ENCODE measurements around the gene ANK3.

ANK3 gene

DNA sequence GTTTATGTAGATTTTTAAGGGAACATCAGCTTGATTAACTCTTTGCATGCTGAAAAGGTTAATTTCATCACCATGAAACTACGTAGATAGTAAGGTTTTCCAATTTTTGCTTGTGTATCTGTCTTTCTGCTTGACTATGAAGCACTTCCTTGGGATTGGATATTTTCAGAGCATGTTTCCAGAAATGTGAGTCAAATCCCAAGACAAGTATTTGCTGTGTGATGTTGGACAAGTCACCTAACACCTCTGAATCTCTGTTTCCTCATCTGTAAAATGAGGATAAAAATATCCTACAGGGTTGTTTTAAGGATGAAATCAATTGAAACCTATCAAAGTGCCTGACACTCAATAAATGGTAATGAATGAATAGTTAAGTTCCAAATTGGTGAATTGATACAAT, 42.4 kb downstream of the ANK3 start:
- DNase-seq (ENCODE audit: low read depth) = no peak
- H3K4me3 ChIP-seq (ENCODE audit: control insufficient read depth, low read depth, low read length) = no peak overlapping the region
- TF ChIP-seq, protein P1, sequence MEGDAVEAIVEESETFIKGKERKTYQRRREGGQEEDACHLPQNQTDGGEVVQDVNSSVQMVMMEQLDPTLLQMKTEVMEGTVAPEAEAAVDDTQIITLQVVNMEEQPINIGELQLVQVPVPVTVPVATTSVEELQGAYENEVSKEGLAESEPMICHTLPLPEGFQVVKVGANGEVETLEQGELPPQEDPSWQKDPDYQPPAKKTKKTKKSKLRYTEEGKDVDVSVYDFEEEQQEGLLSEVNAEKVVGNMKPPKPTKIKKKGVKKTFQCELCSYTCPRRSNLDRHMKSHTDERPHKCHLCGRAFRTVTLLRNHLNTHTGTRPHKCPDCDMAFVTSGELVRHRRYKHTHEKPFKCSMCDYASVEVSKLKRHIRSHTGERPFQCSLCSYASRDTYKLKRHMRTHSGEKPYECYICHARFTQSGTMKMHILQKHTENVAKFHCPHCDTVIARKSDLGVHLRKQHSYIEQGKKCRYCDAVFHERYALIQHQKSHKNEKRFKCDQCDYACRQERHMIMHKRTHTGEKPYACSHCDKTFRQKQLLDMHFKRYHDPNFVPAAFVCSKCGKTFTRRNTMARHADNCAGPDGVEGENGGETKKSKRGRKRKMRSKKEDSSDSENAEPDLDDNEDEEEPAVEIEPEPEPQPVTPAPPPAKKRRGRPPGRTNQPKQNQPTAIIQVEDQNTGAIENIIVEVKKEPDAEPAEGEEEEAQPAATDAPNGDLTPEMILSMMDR (IDR thresholded peaks at IDR 0.05; ENCODE audit: control insufficient read depth, insufficient read depth, low read depth, low read length, missing control alignments) = no peak

DNA sequence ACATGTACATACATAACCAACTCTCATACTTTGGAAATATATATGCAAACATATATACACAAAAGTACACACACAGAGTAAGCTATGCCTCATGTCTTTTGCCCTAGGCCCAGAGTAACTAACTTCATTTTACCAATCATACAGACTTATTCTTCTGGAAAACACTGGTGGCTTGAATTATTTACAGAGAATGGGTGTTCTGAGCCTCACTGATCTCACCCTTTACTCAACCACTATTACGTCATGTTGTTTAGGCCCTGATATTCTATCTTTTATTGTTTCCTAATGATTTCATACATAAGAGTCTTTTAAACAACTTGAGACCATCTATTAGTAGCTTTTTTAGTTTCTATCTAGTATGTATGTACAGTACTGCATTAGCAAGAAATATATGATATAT, 43.0 kb downstream of the ANK3 start:
- DNase-seq (ENCODE audit: low read depth) = no peak
- TF ChIP-seq, protein P1 (IDR thresholded peaks at IDR 0.05; ENCODE audit: control insufficient read depth, insufficient read depth, low read depth, low read length, missing control alignments) = no peak
- H3K4me3 ChIP-seq (ENCODE audit: control insufficient read depth, low read depth, low read length) = no peak overlapping the region

DNA sequence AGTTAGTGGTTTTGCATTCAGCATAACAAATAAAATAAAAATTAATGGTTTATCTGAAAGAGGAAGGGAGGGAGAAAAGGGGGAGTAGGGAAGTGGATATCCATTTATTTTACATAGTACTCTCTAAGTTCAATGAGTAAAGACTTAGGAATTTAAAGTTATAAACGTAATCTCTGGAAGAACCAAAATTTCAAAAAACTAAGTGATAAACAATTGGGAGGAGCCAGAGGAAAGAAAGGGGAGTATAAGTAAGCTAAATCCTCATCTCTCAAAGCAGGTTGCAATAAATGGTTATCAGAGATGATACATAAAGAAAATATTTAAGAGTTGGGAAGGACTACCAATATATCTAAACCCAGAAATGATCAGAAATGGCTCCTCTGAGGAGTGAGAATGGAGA, 46.4 kb downstream of the ANK3 start:
- TF ChIP-seq, protein P1 (IDR thresholded peaks at IDR 0.05; ENCODE audit: control insufficient read depth, insufficient read depth, low read depth, low read length, missing control alignments) = no peak
- no peak overlapping the region for H3K4me3 ChIP-seq (ENCODE audit: control insufficient read depth, low read depth, low read length)
- no peak for DNase-seq (ENCODE audit: low read depth)

GRCh38 chr10:60341969-60342368, 47.7 kb downstream of the ANK3 start:
- no peak overlapping the region for H3K4me3 ChIP-seq (ENCODE audit: control insufficient read depth, low read depth, low read length)
- TF ChIP-seq, protein P1 (IDR thresholded peaks at IDR 0.05; ENCODE audit: control insufficient read depth, insufficient read depth, low read depth, low read length, missing control alignments) = no peak
- DNase-seq (ENCODE audit: low read depth) = no peak

DNA sequence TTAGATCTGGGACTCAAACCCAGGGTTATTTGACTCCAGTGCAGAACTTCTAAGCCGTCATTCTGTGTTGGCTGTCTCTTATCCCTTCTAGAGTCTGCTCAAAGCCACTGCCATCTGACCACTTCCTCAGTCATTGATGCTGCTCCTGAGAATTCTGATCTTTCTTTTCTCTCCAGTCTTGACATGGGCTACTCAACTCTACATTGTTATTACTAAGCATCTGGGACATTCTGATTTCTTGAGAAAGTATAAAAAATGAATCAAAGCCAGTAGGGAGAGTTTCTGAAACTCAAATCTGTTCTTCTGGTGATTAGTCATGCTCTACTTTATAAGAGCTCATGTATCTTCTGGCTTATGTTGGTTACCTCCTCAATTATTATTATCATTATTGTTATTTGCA, 48.7 kb downstream of the ANK3 start:
- no peak for DNase-seq (ENCODE audit: low read depth)
- H3K4me3 ChIP-seq (ENCODE audit: control insufficient read depth, low read depth, low read length) = no peak overlapping the region
- TF ChIP-seq, protein P1 (IDR thresholded peaks at IDR 0.05; ENCODE audit: control insufficient read depth, insufficient read depth, low read depth, low read length, missing control alignments) = no peak

GRCh38 chr10:60339757-60340156, 49.9 kb downstream of the ANK3 start:
- no peak for DNase-seq (ENCODE audit: low read depth)
- no peak overlapping the region for H3K4me3 ChIP-seq (ENCODE audit: control insufficient read depth, low read depth, low read length)
- TF ChIP-seq, protein P1 (IDR thresholded peaks at IDR 0.05; ENCODE audit: control insufficient read depth, insufficient read depth, low read depth, low read length, missing control alignments) = no peak

DNA sequence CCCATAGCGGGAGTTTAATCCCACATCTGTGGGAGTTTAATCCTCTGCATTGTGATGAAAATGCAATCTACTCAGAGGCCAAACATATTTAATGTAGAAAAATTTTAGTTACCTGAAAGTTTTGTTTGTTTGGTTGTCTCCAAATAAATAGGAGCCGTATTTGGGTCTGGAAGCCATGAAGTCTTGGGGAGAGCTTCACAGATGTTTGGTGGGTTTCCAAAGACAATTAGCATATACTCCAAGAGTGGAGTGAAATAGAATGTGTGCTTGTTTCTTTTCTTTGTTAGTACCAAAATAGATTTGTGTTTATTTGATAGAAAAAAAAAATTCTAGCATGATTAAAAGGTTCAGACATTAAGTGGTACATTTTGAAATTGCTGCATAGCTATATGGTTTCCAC, 50.9 kb downstream of the ANK3 start:
- DNase-seq (ENCODE audit: low read depth) = no peak
- TF ChIP-seq, protein P1 (IDR thresholded peaks at IDR 0.05; ENCODE audit: control insufficient read depth, insufficient read depth, low read depth, low read length, missing control alignments) = no peak
- H3K4me3 ChIP-seq (ENCODE audit: control insufficient read depth, low read depth, low read length) = no peak overlapping the region

Data from AG09309 (cell line).